GM23338 (cell line): ENCODE results near the gene DHX40. TPM values are rescaled to one million over a fixed set of nuclear protein-coding genes. Genes with fewer than 3 reads are reported as not detected.

Source experiments
- ATAC-seq: fragments of 200-7000 bp; cut with Tn5 transposase; 3 replicates; pipeline ENCODE4 v1.9.1; 2020
- DNase-seq: peaks from one replicate; pipeline ENCODE4 v3.0.0-alpha.2; 2015; ENCODE audit warnings: low spot score
- H2AFZ ChIP-seq: fragments of 200-600 bp; sonication (generic); 2 replicates; pipeline ENCODE4 v1.8.0; 2016; ENCODE audit warnings: antibody characterized with exemption, mild to moderate bottlenecking, moderate library complexity
- H3F3A ChIP-seq: fragments of 200-600 bp; sonication (generic); replicated peaks from 2 replicates; pipeline ENCODE4 v1.8.0; 2017; ENCODE audit warnings: antibody characterized with exemption, mixed run types, low read depth
- H3K27ac ChIP-seq: fragments of 200-600 bp; sonication (generic); 2 replicates; pipeline ENCODE4 v1.6.1; 2016; ENCODE audit warnings: low read depth
- H3K27me3 ChIP-seq: fragments of 200-600 bp; sonication (generic); 2 replicates; pipeline ENCODE4 v1.8.0; 2016; ENCODE audit warnings: mild to moderate bottlenecking, mixed run types, moderate library complexity; ENCODE audit not compliant: insufficient read depth
- H3K36me3 ChIP-seq: fragments of 200-600 bp; sonication (generic); 2 replicates; pipeline ENCODE4 v1.8.0; 2016; ENCODE audit warnings: mild to moderate bottlenecking; ENCODE audit not compliant: insufficient read depth
- H3K4me1 ChIP-seq: fragments of 200-600 bp; sonication (generic); 2 replicates; pipeline ENCODE4 v1.8.0; 2016; ENCODE audit warnings: mild to moderate bottlenecking, moderate library complexity; ENCODE audit not compliant: insufficient read depth
- H3K4me2 ChIP-seq: fragments of 200-600 bp; sonication (generic); 2 replicates; pipeline ENCODE4 v1.7.1; 2017; ENCODE audit warnings: mixed run types
- H3K4me3 ChIP-seq: fragments of 200-600 bp; sonication (generic); 2 replicates; pipeline ENCODE4 v1.6.1; 2016; ENCODE audit warnings: mixed run types
- H3K79me2 ChIP-seq: fragments of 200-600 bp; sonication (generic); replicated peaks from 2 replicates; pipeline ENCODE4 v1.8.0; 2017; ENCODE audit warnings: mild to moderate bottlenecking; ENCODE audit not compliant: insufficient read depth
- H3K9me2 ChIP-seq: fragments of 200-600 bp; sonication (generic); 2 replicates; pipeline ENCODE4 v1.8.0; 2017; ENCODE audit not compliant: insufficient read depth
- H4K20me1 ChIP-seq: fragments of 200-600 bp; sonication (generic); replicated peaks from 2 replicates; pipeline ENCODE4 v1.8.0; 2017; ENCODE audit warnings: mild to moderate bottlenecking; ENCODE audit not compliant: insufficient read depth
- H3K27ac Mint-ChIP-seq: 2 replicates; pipeline ENCODE4 v1.8.0; 2020; ENCODE audit warnings: inconsistent platforms, mild to moderate bottlenecking, moderate library complexity, mixed read lengths
- H3K27me3 Mint-ChIP-seq: 3 replicates; pipeline ENCODE4 v1.8.0; 2022; ENCODE audit warnings: low read depth, mild to moderate bottlenecking, moderate library complexity, mixed read lengths, inconsistent platforms; ENCODE audit not compliant: insufficient read depth, poor library complexity
- H3K36me3 Mint-ChIP-seq: 3 replicates; pipeline ENCODE4 v1.8.0; 2021; ENCODE audit warnings: low read depth, mild to moderate bottlenecking, inconsistent platforms, moderate library complexity, mixed read lengths
- H3K4me1 Mint-ChIP-seq: 3 replicates; pipeline ENCODE4 v1.8.0; 2020; ENCODE audit warnings: mild to moderate bottlenecking, inconsistent platforms, mixed read lengths
- H3K4me3 Mint-ChIP-seq: 3 replicates; pipeline ENCODE4 v1.8.0; 2021; ENCODE audit warnings: moderate library complexity, mild to moderate bottlenecking, inconsistent platforms, mixed read lengths
- H3K9me3 Mint-ChIP-seq: 3 replicates; pipeline ENCODE4 v1.8.0; 2020; ENCODE audit warnings: moderate library complexity, mild to moderate bottlenecking, inconsistent platforms, mixed read lengths
- CREB1 ChIP-seq: fragments of 250-450 bp; sonication (Bioruptor Pico); IDR thresholded peaks from 2 replicates; pipeline ENCODE4 v1.5.0; 2020; ENCODE audit warnings: low read depth, mild to moderate bottlenecking, moderate library complexity
- CTCF ChIP-seq, 2 experiments: fragments of 200-600 bp in 1 of 2; sonication (generic) in 1 of 2; conservative IDR thresholded peaks; 2 replicates each; pipeline versions ENCODE4 v1.5.1 to v1.6.1; 2016 to 2017; ENCODE audit warnings: antibody characterized with exemption in 2 of 2, low read depth in 2 of 2, mild to moderate bottlenecking in 2 of 2, moderate library complexity in 1 of 2
- ETS1 ChIP-seq: IDR thresholded peaks from 2 replicates; pipeline ENCODE4 v1.6.1; 2016; ENCODE audit warnings: antibody characterized with exemption
- EZH2 ChIP-seq: fragments of 200-600 bp; sonication (generic); IDR thresholded peaks from one replicate; pipeline ENCODE4 v1.8.0; 2017; ENCODE audit warnings: antibody characterized with exemption, mild to moderate bottlenecking, low read depth; ENCODE audit not compliant: unreplicated experiment
- EZH2phosphoT487 ChIP-seq: fragments of 200-600 bp; sonication (generic); IDR thresholded peaks from one replicate; pipeline ENCODE4 v1.8.1; 2018; ENCODE audit warnings: antibody characterized with exemption; ENCODE audit not compliant: unreplicated experiment
- JUNB ChIP-seq: IDR thresholded peaks from one replicate; pipeline ENCODE4 v1.6.1; 2016; ENCODE audit warnings: antibody characterized with exemption; ENCODE audit not compliant: unreplicated experiment
- NANOG ChIP-seq: IDR thresholded peaks from 2 replicates; pipeline ENCODE4 v1.6.1; 2016; ENCODE audit warnings: antibody characterized with exemption, borderline replicate concordance
- POLR2AphosphoS5 ChIP-seq: IDR thresholded peaks from 2 replicates; pipeline ENCODE4 v1.6.1; 2016; ENCODE audit warnings: antibody characterized with exemption, low read depth
- REST ChIP-seq: IDR thresholded peaks from one replicate; pipeline ENCODE4 v1.6.1; 2018; ENCODE audit warnings: antibody characterized with exemption; ENCODE audit not compliant: unreplicated experiment
- STAT1 ChIP-seq: IDR thresholded peaks from one replicate; pipeline ENCODE4 v1.6.1; 2016; ENCODE audit warnings: antibody characterized with exemption; ENCODE audit not compliant: unreplicated experiment
- ZNF114 ChIP-seq: fragments of 250-450 bp; sonication (Bioruptor Pico); IDR thresholded peaks from 2 replicates; pipeline ENCODE4 v1.5.0; 2020; ENCODE audit warnings: mild to moderate bottlenecking, moderate library complexity
- ZNF462 ChIP-seq: fragments of 250-450 bp; sonication (Bioruptor Pico); IDR thresholded peaks from 2 replicates; pipeline ENCODE4 v1.5.0; 2020; ENCODE audit warnings: mild to moderate bottlenecking, moderate library complexity
- polyA plus RNA-seq: library from polyadenylated mRNA; unstranded; fragments of >200 nt; fragmentation: Nextera tagmentation; extraction: Ambion mirVana; gene quantifications from 2 replicates; pipeline ENCODE4 v1.2.1, GENCODE V29; 2016
- total RNA-seq: library from RNA; depleted of rRNA; stranded (reverse); fragments of >200 nt; shearing (Covaris generic); gene quantifications from 2 replicates; pipeline ENCODE4 v1.2.3, GENCODE V29; 2014

DHX40 gene
- total and polyA plus RNA-seq, 2 experiments from 2014 or later, result 14.5 to 38.2 TPM

- no peak overlapping the region for H3K27ac Mint-ChIP-seq
- Histone ChIP-seq H3K4me1 (peaks cover 8% of the 10 kb centered on the region; the same call in 1 of the 2 replicates), H3K79me2 (peaks cover 100% of the 10 kb centered on the region), H2AFZ (no peak overlapping the region), H3F3A (no peaks in the 10 kb centered on the region), H3K27ac (no peak overlapping the region), H3K27me3 (no peaks in the 10 kb centered on the region), H3K4me3 (no peak overlapping the region), H4K20me1 (peaks cover 84% of the 10 kb centered on the region), H3K36me3 (no peaks in the 10 kb centered on the region), H3K4me2 (no peak overlapping the region), H3K9me2 (no peaks in the 10 kb centered on the region)
- H3K4me3 Mint-ChIP-seq, result no peak overlapping the region
- DNase-seq, result no peak
- ATAC-seq, result no peak
- peaks cover 2% of the 10 kb centered on the region for H3K27me3 Mint-ChIP-seq
- no peaks in the 10 kb centered on the region for H3K9me3 Mint-ChIP-seq
- TF ChIP-seq REST, result no peak
- TF ChIP-seq EZH2phosphoT487, result no peak
- no peak for TF ChIP-seq CTCF (conservative IDR thresholded peaks at IDR 0.05; ENCODE audit: low read depth in 2 of 2)
- TF ChIP-seq POLR2AphosphoS5, result no peak
- TF ChIP-seq CREB1 (CRISPR knock-in tag), result no peak
- no peak for TF ChIP-seq NANOG
- TF ChIP-seq ZNF114, result no peak
- TF ChIP-seq EZH2, result no peak
- no peak for TF ChIP-seq ETS1
- TF ChIP-seq STAT1, result no peak
- TF ChIP-seq JUNB, result no peak
- no peak for TF ChIP-seq ZNF462 (CRISPR knock-in tag)
- peaks cover 26% of the 10 kb centered on the region; the same call in 2 of the 3 replicates for H3K36me3 Mint-ChIP-seq
- peaks cover 16% of the 10 kb centered on the region for H3K4me1 Mint-ChIP-seq
These were observed 61.9 kb downstream of the DHX40 start for GRCh38 chr17:59627274-59627673.
